ENCODE measurements around the gene SNHG17.

- no peak for TF ChIP-seq CTCF (IDR thresholded peaks at IDR 0.05; ENCODE audit: borderline replicate concordance, extremely low read depth, low read length, poor library complexity, severe bottlenecking)
- no peak for TF ChIP-seq EZH2 (IDR thresholded peaks at IDR 0.05; ENCODE audit: borderline replicate concordance, low read depth, low read length, severe bottlenecking)
These were observed 419 bp upstream of the SNHG17 start for GRCh38 chr20:38435555-38435939.

Data from DND-41 (cell line).